ENCODE measurements around the gene ARHGEF10L. TPM values are rescaled to one million over a fixed set of nuclear protein-coding genes. Genes with fewer than 3 reads are reported as not detected.

Gene ARHGEF10L
- total RNA-seq, 5 donors from 2014 or later (not counting 1 experiment from before 2014, with no cell fraction given), result 0.12 to 0.30 (median 0.22) TPM; not detected in 2

- Histone ChIP-seq H3K4me1 (ENCODE audit: control insufficient read depth in 1 of 2, extremely low read depth in 1 of 2, insufficient read depth in 2 of 2, low read length in 2 of 2) (no peaks in the 10 kb centered on the region), H3K4me3 (ENCODE audit: control insufficient read depth in 1 of 2, extremely low read depth in 1 of 2, low read length in 1 of 2) (no peak overlapping the region), H3K27me3 (replicated peaks in 1 of 2; ENCODE audit: control insufficient read depth in 2 of 2, extremely low read depth in 1 of 2, insufficient read depth in 2 of 2, low read length in 1 of 2) (peaks cover 0 to 20% of the 10 kb centered on the region in 2 experiments), H3K27ac (ENCODE audit: low read length) (no peak overlapping the region), H3K36me3 (ENCODE audit: control insufficient read depth in 2 of 2, extremely low read depth in 1 of 2, insufficient read depth in 1 of 2, low read length in 1 of 2) (no peaks in the 10 kb centered on the region), H3K9me3 (no peaks in the 10 kb centered on the region)
- H3K9me3 Mint-ChIP-seq, result no peaks in the 10 kb centered on the region
- no peak overlapping the region for H3K27ac Mint-ChIP-seq
- DNase-seq (no peak), ATAC-seq (replicated peaks in 1 of 4) (no peak)
- WGBS (ENCODE audit: insufficient coverage), result 79% methylated on average over 3 of the region's 3 CpGs
- H3K4me3 Mint-ChIP-seq, result no peak overlapping the region
- peaks cover 0 to 8% of the 10 kb centered on the region in 2 donors for H3K27me3 Mint-ChIP-seq
- ChIA-PET CTCF (no interaction called here), POLR2A (no interaction called here)
- H3K4me1 Mint-ChIP-seq, result no peaks in the 10 kb centered on the region
- H3K36me3 Mint-ChIP-seq, result no peaks in the 10 kb centered on the region
Measured at GRCh38 chr1:17636612-17637011, 97.1 kb downstream of the ARHGEF10L start.

- no peaks in the 10 kb centered on the region for H3K4me1 ChIP-seq (ENCODE audit: control insufficient read depth in 1 of 2, extremely low read depth in 1 of 2, insufficient read depth in 2 of 2, low read length in 2 of 2)
- ChIA-PET CTCF (no interaction called here), POLR2A (no interaction called here)
- no peaks in the 10 kb centered on the region for H3K36me3 Mint-ChIP-seq
- no peak for DNase-seq
- 79% methylated on average over 4 of the region's 4 CpGs for WGBS (ENCODE audit: insufficient coverage)
- no peak overlapping the region for H3K4me3 Mint-ChIP-seq
- peaks cover 0 to 8% of the 10 kb centered on the region in 2 donors for H3K27me3 Mint-ChIP-seq
- no peak for ATAC-seq (replicated peaks in 1 of 4)
- no peaks in the 10 kb centered on the region for H3K4me1 Mint-ChIP-seq
- H3K27ac ChIP-seq (ENCODE audit: low read length), result no peak overlapping the region
- no peaks in the 10 kb centered on the region for H3K9me3 ChIP-seq
- no peak overlapping the region for H3K27ac Mint-ChIP-seq
- H3K9me3 Mint-ChIP-seq, result no peaks in the 10 kb centered on the region
- H3K27me3 ChIP-seq (replicated peaks in 1 of 2; ENCODE audit: control insufficient read depth in 2 of 2, extremely low read depth in 1 of 2, insufficient read depth in 2 of 2, low read length in 1 of 2), result peaks cover 0 to 18% of the 10 kb centered on the region in 2 experiments
- H3K36me3 ChIP-seq (ENCODE audit: control insufficient read depth in 2 of 2, extremely low read depth in 1 of 2, insufficient read depth in 1 of 2, low read length in 1 of 2), result no peaks in the 10 kb centered on the region
- H3K4me3 ChIP-seq (ENCODE audit: control insufficient read depth in 1 of 2, extremely low read depth in 1 of 2, low read length in 1 of 2), result no peak overlapping the region
Measured at GRCh38 chr1:17637055-17637454, 97.6 kb downstream of the ARHGEF10L start.

GRCh38 chr1:17639703-17640340, 100.3 kb downstream of the ARHGEF10L start:
- Histone ChIP-seq H3K27ac (ENCODE audit: low read length) (no peak overlapping the region), H3K4me1 (ENCODE audit: control insufficient read depth in 1 of 2, extremely low read depth in 1 of 2, insufficient read depth in 2 of 2, low read length in 2 of 2) (no peaks in the 10 kb centered on the region), H3K4me3 (ENCODE audit: control insufficient read depth in 1 of 2, extremely low read depth in 1 of 2, low read length in 1 of 2) (no peak overlapping the region), H3K36me3 (ENCODE audit: control insufficient read depth in 2 of 2, extremely low read depth in 1 of 2, insufficient read depth in 1 of 2, low read length in 1 of 2) (no peaks in the 10 kb centered on the region), H3K27me3 (replicated peaks in 1 of 2; ENCODE audit: control insufficient read depth in 2 of 2, extremely low read depth in 1 of 2, insufficient read depth in 2 of 2, low read length in 1 of 2) (peaks cover 0 to 22% of the 10 kb centered on the region in 2 experiments), H3K9me3 (no peaks in the 10 kb centered on the region)
- DNase-seq, result no peak
- no peak overlapping the region for H3K27ac Mint-ChIP-seq
- ATAC-seq (replicated peaks in 1 of 4), result no peak
- ChIA-PET POLR2A (no interaction called here), CTCF (no interaction called here)
- H3K27me3 Mint-ChIP-seq, result peaks cover 0 to 8% of the 10 kb centered on the region in 2 donors
- no peak overlapping the region for H3K4me3 Mint-ChIP-seq
- H3K9me3 Mint-ChIP-seq, result no peaks in the 10 kb centered on the region
- no peaks in the 10 kb centered on the region for H3K4me1 Mint-ChIP-seq
- no peaks in the 10 kb centered on the region for H3K36me3 Mint-ChIP-seq
- 54% methylated on average over 9 of the region's 14 CpGs for WGBS (ENCODE audit: insufficient coverage)

GRCh38 chr1:17640393-17640792, 100.9 kb downstream of the ARHGEF10L start:
- Histone ChIP-seq H3K4me3 (ENCODE audit: control insufficient read depth in 1 of 2, extremely low read depth in 1 of 2, low read length in 1 of 2) (no peak overlapping the region), H3K27ac (ENCODE audit: low read length) (no peak overlapping the region), H3K36me3 (ENCODE audit: control insufficient read depth in 2 of 2, extremely low read depth in 1 of 2, insufficient read depth in 1 of 2, low read length in 1 of 2) (no peaks in the 10 kb centered on the region), H3K9me3 (no peaks in the 10 kb centered on the region), H3K4me1 (ENCODE audit: control insufficient read depth in 1 of 2, extremely low read depth in 1 of 2, insufficient read depth in 2 of 2, low read length in 2 of 2) (no peaks in the 10 kb centered on the region), H3K27me3 (replicated peaks in 1 of 2; ENCODE audit: control insufficient read depth in 2 of 2, extremely low read depth in 1 of 2, insufficient read depth in 2 of 2, low read length in 1 of 2) (peaks cover 0 to 22% of the 10 kb centered on the region in 2 experiments)
- H3K27ac Mint-ChIP-seq, result no peak overlapping the region
- no peaks in the 10 kb centered on the region for H3K36me3 Mint-ChIP-seq
- ChIA-PET CTCF (no interaction called here), POLR2A (no interaction called here)
- H3K4me3 Mint-ChIP-seq, result no peak overlapping the region
- WGBS (ENCODE audit: insufficient coverage), result 79% methylated on average over 2 of the region's 5 CpGs
- DNase-seq (no peak), ATAC-seq (replicated peaks in 1 of 4) (no peak)
- no peaks in the 10 kb centered on the region for H3K4me1 Mint-ChIP-seq
- peaks cover 0 to 8% of the 10 kb centered on the region in 2 donors for H3K27me3 Mint-ChIP-seq
- H3K9me3 Mint-ChIP-seq, result no peaks in the 10 kb centered on the region

GRCh38 chr1:17640975-17641374, 101.5 kb downstream of the ARHGEF10L start:
- Mint-ChIP-seq H3K27ac (no peak overlapping the region), H3K36me3 (no peaks in the 10 kb centered on the region), H3K9me3 (no peaks in the 10 kb centered on the region), H3K27me3 (peaks cover 0 to 8% of the 10 kb centered on the region in 2 donors), H3K4me1 (no peaks in the 10 kb centered on the region), H3K4me3 (no peak overlapping the region)
- H3K9me3 ChIP-seq, result no peaks in the 10 kb centered on the region
- ATAC-seq (replicated peaks in 1 of 4), result no peak
- H3K4me1 ChIP-seq (ENCODE audit: control insufficient read depth in 1 of 2, extremely low read depth in 1 of 2, insufficient read depth in 2 of 2, low read length in 2 of 2), result no peaks in the 10 kb centered on the region
- no peak overlapping the region for H3K27ac ChIP-seq (ENCODE audit: low read length)
- CTCF ChIA-PET, result no interaction called here
- no peaks in the 10 kb centered on the region for H3K36me3 ChIP-seq (ENCODE audit: control insufficient read depth in 2 of 2, extremely low read depth in 1 of 2, insufficient read depth in 1 of 2, low read length in 1 of 2)
- WGBS (ENCODE audit: insufficient coverage), result 86% methylated on average over 1 of the region's 8 CpGs
- POLR2A ChIA-PET, result no interaction called here
- DNase-seq, result no peak
- H3K4me3 ChIP-seq (ENCODE audit: control insufficient read depth in 1 of 2, extremely low read depth in 1 of 2, low read length in 1 of 2), result no peak overlapping the region
- H3K27me3 ChIP-seq (replicated peaks in 1 of 2; ENCODE audit: control insufficient read depth in 2 of 2, extremely low read depth in 1 of 2, insufficient read depth in 2 of 2, low read length in 1 of 2), result peaks cover 0 to 22% of the 10 kb centered on the region in 2 experiments

GRCh38 chr1:17642169-17642568, 102.7 kb downstream of the ARHGEF10L start:
- ChIA-PET CTCF (no interaction called here), POLR2A (no interaction called here)
- Histone ChIP-seq H3K36me3 (ENCODE audit: control insufficient read depth in 2 of 2, extremely low read depth in 1 of 2, insufficient read depth in 1 of 2, low read length in 1 of 2) (no peaks in the 10 kb centered on the region), H3K27ac (ENCODE audit: low read length) (no peak overlapping the region), H3K9me3 (no peaks in the 10 kb centered on the region), H3K4me1 (ENCODE audit: control insufficient read depth in 1 of 2, extremely low read depth in 1 of 2, insufficient read depth in 2 of 2, low read length in 2 of 2) (no peaks in the 10 kb centered on the region), H3K4me3 (ENCODE audit: control insufficient read depth in 1 of 2, extremely low read depth in 1 of 2, low read length in 1 of 2) (no peak overlapping the region), H3K27me3 (replicated peaks in 1 of 2; ENCODE audit: control insufficient read depth in 2 of 2, extremely low read depth in 1 of 2, insufficient read depth in 2 of 2, low read length in 1 of 2) (peaks cover 0 to 22% of the 10 kb centered on the region in 2 experiments)
- no peaks in the 10 kb centered on the region for H3K36me3 Mint-ChIP-seq
- no peak for DNase-seq
- H3K27me3 Mint-ChIP-seq, result peaks cover 0 to 8% of the 10 kb centered on the region in 2 donors
- H3K4me1 Mint-ChIP-seq, result no peaks in the 10 kb centered on the region
- ATAC-seq (replicated peaks in 1 of 4), result no peak
- H3K4me3 Mint-ChIP-seq, result no peak overlapping the region
- H3K9me3 Mint-ChIP-seq, result no peaks in the 10 kb centered on the region
- no peak overlapping the region for H3K27ac Mint-ChIP-seq
- WGBS (ENCODE audit: insufficient coverage), result 82% methylated on average over 5 of the region's 5 CpGs

GRCh38 chr1:17642943-17643342, 103.4 kb downstream of the ARHGEF10L start:
- POLR2A ChIA-PET, result no interaction called here
- Mint-ChIP-seq H3K27ac (no peak overlapping the region), H3K36me3 (no peaks in the 10 kb centered on the region), H3K4me1 (no peaks in the 10 kb centered on the region), H3K27me3 (peaks cover 0 to 8% of the 10 kb centered on the region in 2 donors), H3K4me3 (no peak overlapping the region), H3K9me3 (no peaks in the 10 kb centered on the region)
- CTCF ChIA-PET, result no interaction called here
- no peak overlapping the region for H3K4me3 ChIP-seq (ENCODE audit: control insufficient read depth in 1 of 2, extremely low read depth in 1 of 2, low read length in 1 of 2)
- no peaks in the 10 kb centered on the region for H3K36me3 ChIP-seq (ENCODE audit: control insufficient read depth in 2 of 2, extremely low read depth in 1 of 2, insufficient read depth in 1 of 2, low read length in 1 of 2)
- peaks cover 0 to 20% of the 10 kb centered on the region in 2 experiments for H3K27me3 ChIP-seq (replicated peaks in 1 of 2; ENCODE audit: control insufficient read depth in 2 of 2, extremely low read depth in 1 of 2, insufficient read depth in 2 of 2, low read length in 1 of 2)
- DNase-seq (no peak), ATAC-seq (replicated peaks in 1 of 4) (no peak)
- H3K9me3 ChIP-seq, result no peaks in the 10 kb centered on the region
- H3K27ac ChIP-seq (ENCODE audit: low read length), result no peak overlapping the region
- WGBS (ENCODE audit: insufficient coverage), result no CpG with 5 or more reads among the region's 3 CpGs
- no peaks in the 10 kb centered on the region for H3K4me1 ChIP-seq (ENCODE audit: control insufficient read depth in 1 of 2, extremely low read depth in 1 of 2, insufficient read depth in 2 of 2, low read length in 2 of 2)
